BLaER1 treated with 17β-estradiol and CSF1 and Interleukin-3, amounts not matched to agents 10 nM and 100 nM (cell line): Measurements from ENCODE around the gene FOS.

Experiments
- H3K27ac ChIP-seq, 11 experiments: shearing (Covaris generic); formaldehyde crosslinking; 2 replicates each; pipeline ENCODE4 v1.8.1; 2022
- H3K27me3 ChIP-seq, 11 experiments: shearing (Covaris generic); formaldehyde crosslinking; 2 replicates each; pipeline ENCODE4 v1.8.1; 2022
- H3K36me3 ChIP-seq, 11 experiments: shearing (Covaris generic); formaldehyde crosslinking; 2 replicates each; pipeline ENCODE4 v1.8.1; 2022
- H3K4me1 ChIP-seq, 10 experiments: shearing (Covaris generic); formaldehyde crosslinking; 2 replicates each; pipeline ENCODE4 v1.8.1; 2022
- H3K4me2 ChIP-seq, 11 experiments: shearing (Covaris generic); formaldehyde crosslinking; 2 replicates each; pipeline ENCODE4 v1.8.1; 2022
- H3K4me3 ChIP-seq, 10 experiments: shearing (Covaris generic); formaldehyde crosslinking; 2 replicates each; pipeline ENCODE4 v1.8.1; 2022
- H3K9ac ChIP-seq, 11 experiments: shearing (Covaris generic); formaldehyde crosslinking; 2 replicates each; pipeline ENCODE4 v1.8.1; 2022
- H3K9me3 ChIP-seq, 11 experiments: shearing (Covaris generic); formaldehyde crosslinking; replicated peaks in 1 of 11; 2 replicates each; pipeline ENCODE4 v1.8.1; 2022
- H4K20me1 ChIP-seq, 11 experiments: shearing (Covaris generic); formaldehyde crosslinking; 2 replicates each; pipeline ENCODE4 v1.8.1; 2022
- Cebpa-rat ChIP-seq, 11 experiments: shearing (Covaris generic); IDR thresholded peaks; 2 replicates each; pipeline ENCODE4 v1.8.1; 2022

FOS gene

GRCh38 chr14:75236467-75236866 is 42.2 kb upstream of the FOS start:
- no peak for TF ChIP-seq Cebpa-rat (IDR thresholded peaks at IDR 0.05)
- Histone ChIP-seq H3K9ac (peak overlapping the region in 3 of 11 experiments; percentile 61 to 74 (median 67); a peak in 6 of 22 replicates), H3K4me3 (no peak overlapping the region), H3K4me1 (peaks cover 62 to 90% (median 78%) of the 10 kb centered on the region in 10 experiments), H4K20me1 (no peaks in the 10 kb centered on the region), H3K27ac (peak overlapping the region in 10 of 11 experiments; percentile 31 to 79 (median 51); a peak in 12 of 22 replicates), H3K27me3 (no peaks in the 10 kb centered on the region), H3K4me2 (peak overlapping the region; percentile 70 to 91 (median 85)), H3K9me3 (peaks cover 0 to 12% (median 8%) of the 10 kb centered on the region in 11 experiments; a peak in 15 of 22 replicates), H3K36me3 (no peaks in the 10 kb centered on the region)

- H3K4me1 ChIP-seq, result peaks cover 64 to 88% (median 78%) of the 10 kb centered on the region in 10 experiments
- no peaks in the 10 kb centered on the region for H3K27me3 ChIP-seq
- peak overlapping the region; percentile 31 to 79 (median 50); a peak in 20 of 22 replicates for H3K27ac ChIP-seq
- TF ChIP-seq Cebpa-rat (IDR thresholded peaks at IDR 0.05), result no peak
- no peaks in the 10 kb centered on the region for H3K36me3 ChIP-seq
- H3K4me3 ChIP-seq, result peak overlapping the region in 2 of 10 experiments; percentile 30 to 37; a peak in 2 of 20 replicates
- peak overlapping the region; percentile 1 to 74 (median 35); a peak in 17 of 22 replicates for H3K9ac ChIP-seq
- H3K9me3 ChIP-seq, result peaks cover 0 to 12% (median 8%) of the 10 kb centered on the region in 11 experiments; a peak in 15 of 22 replicates
- H3K4me2 ChIP-seq, result peak overlapping the region; percentile 70 to 91 (median 85)
- no peaks in the 10 kb centered on the region for H4K20me1 ChIP-seq
Measured at GRCh38 chr14:75236901-75237419, 41.7 kb upstream of the FOS start.

GRCh38 chr14:75238756-75239455 is 39.7 kb upstream of the FOS start:
- H3K27ac ChIP-seq, result no peak overlapping the region
- H3K4me2 ChIP-seq, result peak overlapping the region; percentile 6 to 87 (median 49); a peak in 19 of 22 replicates
- H3K4me1 ChIP-seq, result peaks cover 58 to 78% (median 74%) of the 10 kb centered on the region in 10 experiments
- no peaks in the 10 kb centered on the region for H4K20me1 ChIP-seq
- H3K36me3 ChIP-seq, result no peaks in the 10 kb centered on the region
- H3K9me3 ChIP-seq, result peaks cover 0 to 1% (median 0%) of the 10 kb centered on the region in 11 experiments; a peak in 1 of 22 replicates
- no peak for TF ChIP-seq Cebpa-rat (IDR thresholded peaks at IDR 0.05)
- H3K27me3 ChIP-seq, result no peaks in the 10 kb centered on the region
- H3K9ac ChIP-seq, result 0 out of 22 replicates have a peak overlapping the region, but pooled peaks of 1 of the 11 experiments have one; percentile 28
- H3K4me3 ChIP-seq, result no peak overlapping the region

- Histone ChIP-seq H3K27me3 (no peaks in the 10 kb centered on the region), H3K4me1 (peaks cover 39 to 61% (median 56%) of the 10 kb centered on the region in 10 experiments), H3K4me3 (no peak overlapping the region), H3K9me3 (peaks cover 0 to 7% (median 0%) of the 10 kb centered on the region in 11 experiments; a peak in 2 of 22 replicates), H4K20me1 (no peaks in the 10 kb centered on the region), H3K9ac (no peak overlapping the region), H3K27ac (no peak overlapping the region), H3K36me3 (no peaks in the 10 kb centered on the region), H3K4me2 (peak overlapping the region in 1 of 11 experiments; percentile 23; a peak in 1 of 22 replicates)
- TF ChIP-seq Cebpa-rat (IDR thresholded peaks at IDR 0.05), result no peak
Measured at GRCh38 chr14:75240781-75241180, 37.8 kb upstream of the FOS start.

GRCh38 chr14:75242546-75243273 is 35.9 kb upstream of the FOS start:
- no peak overlapping the region for H3K9ac ChIP-seq
- peak overlapping the region in 5 of 11 experiments; percentile 3 to 54 (median 45); a peak in 6 of 22 replicates for H3K27ac ChIP-seq
- no peak overlapping the region for H3K4me3 ChIP-seq
- H3K36me3 ChIP-seq, result no peaks in the 10 kb centered on the region
- H3K27me3 ChIP-seq, result no peaks in the 10 kb centered on the region
- peak overlapping the region in 10 of 11 experiments; percentile 9 to 56 (median 36); a peak in 16 of 22 replicates for H3K4me2 ChIP-seq
- peaks cover 29 to 57% (median 50%) of the 10 kb centered on the region in 10 experiments for H3K4me1 ChIP-seq
- peaks cover 0 to 8% (median 0%) of the 10 kb centered on the region in 11 experiments; a peak in 2 of 22 replicates for H3K9me3 ChIP-seq
- no peak for TF ChIP-seq Cebpa-rat (IDR thresholded peaks at IDR 0.05)
- H4K20me1 ChIP-seq, result no peaks in the 10 kb centered on the region

- no peak for TF ChIP-seq Cebpa-rat (IDR thresholded peaks at IDR 0.05)
- H4K20me1 ChIP-seq, result no peaks in the 10 kb centered on the region
- H3K27me3 ChIP-seq, result no peaks in the 10 kb centered on the region
- H3K9ac ChIP-seq, result no peak overlapping the region
- peaks cover 25 to 57% (median 51%) of the 10 kb centered on the region in 10 experiments for H3K4me1 ChIP-seq
- no peak overlapping the region for H3K27ac ChIP-seq
- peaks cover 0 to 8% (median 0%) of the 10 kb centered on the region in 11 experiments; a peak in 2 of 22 replicates for H3K9me3 ChIP-seq
- no peaks in the 10 kb centered on the region for H3K36me3 ChIP-seq
- no peak overlapping the region for H3K4me3 ChIP-seq
- no peak overlapping the region for H3K4me2 ChIP-seq
Measured at GRCh38 chr14:75244121-75244520, 34.5 kb upstream of the FOS start.

GRCh38 chr14:75246546-75247285 is 31.9 kb upstream of the FOS start:
- peak overlapping the region; percentile 49 to 78 (median 66) for H3K4me2 ChIP-seq
- peak overlapping the region in 8 of 11 experiments; percentile 33 to 66 (median 58); a peak in 11 of 22 replicates for H3K27ac ChIP-seq
- H3K9me3 ChIP-seq, result peaks cover 0 to 8% (median 0%) of the 10 kb centered on the region in 11 experiments; a peak in 2 of 22 replicates
- H3K27me3 ChIP-seq, result no peaks in the 10 kb centered on the region
- H3K4me1 ChIP-seq, result peaks cover 25 to 60% (median 56%) of the 10 kb centered on the region in 10 experiments
- no peak overlapping the region; a peak in 1 of 20 replicates for H3K4me3 ChIP-seq
- no peaks in the 10 kb centered on the region for H3K36me3 ChIP-seq
- peak overlapping the region in 3 of 11 experiments; percentile 16 to 56 (median 24); a peak in 2 of 22 replicates for H3K9ac ChIP-seq
- TF ChIP-seq Cebpa-rat (IDR thresholded peaks at IDR 0.05), result no peak
- no peaks in the 10 kb centered on the region for H4K20me1 ChIP-seq
